Epithelial cell of proximal tubule (primary cell): ENCODE results near the gene TLR8. TPM values are rescaled to one million over a fixed set of nuclear protein-coding genes. Genes with fewer than 3 reads are reported as not detected.

Source experiments
- DNase-seq: peaks from one replicate; pipeline ENCODE4 v3.0.0-alpha.2; 2011; ENCODE audit warnings: low read depth
- H3K4me3 ChIP-seq: 2 replicates; pipeline ENCODE4 v1.5.1; 2011; ENCODE audit warnings: low read depth, mild to moderate bottlenecking, low read length
- CTCF ChIP-seq: conservative IDR thresholded peaks from 2 replicates; pipeline ENCODE4 v1.5.1; 2012; ENCODE audit warnings: low read depth, mild to moderate bottlenecking, low read length
- total RNA-seq: library from RNA; depleted of rRNA; stranded (reverse); fragments of >200 nt; gene quantifications from 2 replicates; pipeline ENCODE4 v1.2.3, GENCODE V29; 2015

Gene TLR8
- total RNA-seq, 1 donor from 2014 or later: not detected

GRCh38 chrX:12872741-12873140 is 33.7 kb upstream of the TLR8 start:
- no peak overlapping the region for H3K4me3 ChIP-seq
- no peak for TF ChIP-seq CTCF

GRCh38 chrX:12874581-12874980 is 31.8 kb upstream of the TLR8 start:
- no peak overlapping the region for H3K4me3 ChIP-seq
- TF ChIP-seq CTCF: no peak
- DNase-seq: no peak

More at GRCh38 chrX:12872741-12873140, 33.7 kb upstream of the TLR8 start:
- no peak for DNase-seq

- DNase-seq: no peak
- no peak overlapping the region for H3K4me3 ChIP-seq
- no peak for TF ChIP-seq CTCF
These were observed 29.0 kb upstream of the TLR8 start for GRCh38 chrX:12877386-12877785.

GRCh38 chrX:12878536-12878935 is 27.9 kb upstream of the TLR8 start:
- no peak overlapping the region for H3K4me3 ChIP-seq
- no peak for TF ChIP-seq CTCF
- no peak for DNase-seq

- DNase-seq: no peak
- TF ChIP-seq CTCF: no peak
These were observed 24.5 kb upstream of the TLR8 start for GRCh38 chrX:12881914-12882313.

GRCh38 chrX:12885508-12885907 is 20.9 kb upstream of the TLR8 start:
- DNase-seq: no peak
- TF ChIP-seq CTCF: no peak
- H3K4me3 ChIP-seq: no peak overlapping the region

More at GRCh38 chrX:12881914-12882313, 24.5 kb upstream of the TLR8 start:
- H3K4me3 ChIP-seq: no peak overlapping the region

GRCh38 chrX:12886545-12886944 is 19.9 kb upstream of the TLR8 start:
- no peak for TF ChIP-seq CTCF
- H3K4me3 ChIP-seq: no peak overlapping the region
- DNase-seq: no peak
